Peyer's patch (tissue), 4 donors: Measurements from ENCODE around the gene PHACTR1. TPM values are rescaled to one million over a fixed set of nuclear protein-coding genes. Genes with fewer than 3 reads are reported as not detected.

ENCODE experiments used
- DNase-seq, 3 donors: peaks; one replicate each; pipeline ENCODE4 v3.0.0-alpha.2; 2017 to 2019
- H3K27ac ChIP-seq, 4 donors: fragments of 200-600 bp; sonication (generic); one replicate each; pipeline ENCODE4 v1.5.1; 2016 to 2019
- H3K27me3 ChIP-seq, 2 donors: fragments of 200-600 bp; sonication (generic); one replicate each; pipeline ENCODE4 v1.5.1; 2019
- H3K36me3 ChIP-seq, 3 donors: fragments of 200-600 bp; sonication (generic); one replicate each; pipeline ENCODE4 v1.5.1; 2016 to 2019
- H3K4me1 ChIP-seq, 4 donors: fragments of 200-600 bp; sonication (generic); one replicate each; pipeline ENCODE4 v1.5.1; 2016 to 2019
- H3K4me3 ChIP-seq, 4 donors: fragments of 200-600 bp; sonication (generic); 1 replicate in 3 of 4; 2 replicates in 1 of 4; pipeline ENCODE4 v1.5.1; 2016 to 2019; ENCODE audit warnings: mild to moderate bottlenecking in 1 of 4
- H3K9me3 ChIP-seq, 4 donors: fragments of 200-600 bp; sonication (generic); one replicate each; pipeline ENCODE4 v1.5.1; 2016 to 2019; ENCODE audit warnings: mild to moderate bottlenecking in 1 of 4
- POLR2A ChIP-seq, 2 donors: fragments of 450-650 bp; IDR thresholded peaks; one replicate each; pipeline ENCODE4 v1.5.1; 2017; ENCODE audit warnings: antibody characterized with exemption in 2 of 2, mild to moderate bottlenecking in 2 of 2, moderate library complexity in 2 of 2
- total RNA-seq, 4 donors: library from RNA; depleted of rRNA; stranded (reverse); fragments of >200 nt; gene quantifications; one replicate each; pipeline ENCODE4 v1.1.0, GENCODE V29; 2016
- TF ChIP-seq, protein P1 (sequence below), 6 experiments: fragments of 450-650 bp in 4 of 6; fragments of 200-600 bp in 2 of 6; sonication (generic) in 1 of 6; IDR thresholded peaks; one replicate each; pipeline ENCODE4 v1.5.1; 2017 to 2019; ENCODE audit warnings: antibody characterized with exemption in 6 of 6, mild to moderate bottlenecking in 3 of 6, moderate library complexity in 1 of 6

PHACTR1 gene
- total RNA-seq, 4 donors from 2014 or later, result 0.35 to 19.0 (median 1.7) TPM

- Histone ChIP-seq H3K4me1 (no peaks in the 10 kb centered on the region), H3K9me3 (no peaks in the 10 kb centered on the region), H3K27me3 (peaks cover 0 to 15% of the 10 kb centered on the region in 2 donors), H3K36me3 (no peaks in the 10 kb centered on the region), H3K4me3 (no peak overlapping the region), H3K27ac (no peak overlapping the region)
- TF ChIP-seq POLR2A (IDR thresholded peaks at IDR 0.05), result no peak
- TF ChIP-seq, protein P1, sequence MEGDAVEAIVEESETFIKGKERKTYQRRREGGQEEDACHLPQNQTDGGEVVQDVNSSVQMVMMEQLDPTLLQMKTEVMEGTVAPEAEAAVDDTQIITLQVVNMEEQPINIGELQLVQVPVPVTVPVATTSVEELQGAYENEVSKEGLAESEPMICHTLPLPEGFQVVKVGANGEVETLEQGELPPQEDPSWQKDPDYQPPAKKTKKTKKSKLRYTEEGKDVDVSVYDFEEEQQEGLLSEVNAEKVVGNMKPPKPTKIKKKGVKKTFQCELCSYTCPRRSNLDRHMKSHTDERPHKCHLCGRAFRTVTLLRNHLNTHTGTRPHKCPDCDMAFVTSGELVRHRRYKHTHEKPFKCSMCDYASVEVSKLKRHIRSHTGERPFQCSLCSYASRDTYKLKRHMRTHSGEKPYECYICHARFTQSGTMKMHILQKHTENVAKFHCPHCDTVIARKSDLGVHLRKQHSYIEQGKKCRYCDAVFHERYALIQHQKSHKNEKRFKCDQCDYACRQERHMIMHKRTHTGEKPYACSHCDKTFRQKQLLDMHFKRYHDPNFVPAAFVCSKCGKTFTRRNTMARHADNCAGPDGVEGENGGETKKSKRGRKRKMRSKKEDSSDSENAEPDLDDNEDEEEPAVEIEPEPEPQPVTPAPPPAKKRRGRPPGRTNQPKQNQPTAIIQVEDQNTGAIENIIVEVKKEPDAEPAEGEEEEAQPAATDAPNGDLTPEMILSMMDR (IDR thresholded peaks at IDR 0.05), result no peak
- no peak for DNase-seq
Measured at GRCh38 chr6:12750416-12750815, 33.8 kb downstream of the PHACTR1 start.

DNA sequence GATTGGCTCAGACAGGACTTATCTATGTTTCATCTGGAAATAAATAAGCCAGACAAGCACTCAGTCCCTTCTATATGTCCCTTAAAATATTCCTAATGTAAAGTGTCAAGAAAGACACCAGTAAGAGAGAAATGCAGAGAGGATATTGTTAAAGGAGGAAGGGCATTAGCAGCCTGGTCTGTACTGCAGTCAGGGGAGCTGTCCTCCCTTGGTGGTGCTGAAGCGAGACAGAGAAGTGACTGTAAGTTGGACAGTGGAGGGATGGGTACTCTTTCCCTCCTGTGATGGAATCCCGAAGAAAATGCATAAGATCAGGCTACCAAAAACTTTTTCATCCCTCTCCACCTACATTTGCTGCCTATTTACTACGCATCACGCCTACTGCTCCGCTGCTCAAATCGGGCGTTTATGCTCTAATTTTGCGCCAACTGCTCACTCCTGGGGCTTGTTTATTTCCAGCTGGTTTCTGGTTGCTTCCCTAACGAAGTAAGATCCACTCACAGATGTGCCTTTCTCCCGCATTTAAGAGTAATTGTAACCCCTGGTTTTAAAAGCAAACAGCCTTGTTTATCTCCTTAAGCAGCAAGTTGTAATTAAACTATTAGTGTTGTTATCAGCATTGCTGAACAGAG is 35.2 kb downstream of the PHACTR1 start:
- H3K4me1 ChIP-seq, result no peaks in the 10 kb centered on the region
- H3K27me3 ChIP-seq, result peaks cover 0 to 15% of the 10 kb centered on the region in 2 donors
- H3K36me3 ChIP-seq, result no peaks in the 10 kb centered on the region
- no peak overlapping the region for H3K27ac ChIP-seq
- no peaks in the 10 kb centered on the region for H3K9me3 ChIP-seq
- TF ChIP-seq, protein P1 (IDR thresholded peaks at IDR 0.05), result no peak
- no peak for TF ChIP-seq POLR2A (IDR thresholded peaks at IDR 0.05)
- peak in 1 of 3 donors; percentile 55 for DNase-seq
- no peak overlapping the region for H3K4me3 ChIP-seq

GRCh38 chr6:12753036-12753435 is 36.5 kb downstream of the PHACTR1 start:
- peaks cover 0 to 15% of the 10 kb centered on the region in 2 donors for H3K27me3 ChIP-seq
- no peaks in the 10 kb centered on the region for H3K36me3 ChIP-seq
- H3K4me1 ChIP-seq, result no peaks in the 10 kb centered on the region
- H3K4me3 ChIP-seq, result no peak overlapping the region
- no peaks in the 10 kb centered on the region for H3K9me3 ChIP-seq
- no peak for DNase-seq
- TF ChIP-seq POLR2A (IDR thresholded peaks at IDR 0.05), result no peak
- TF ChIP-seq, protein P1 (IDR thresholded peaks at IDR 0.05), result no peak
- no peak overlapping the region for H3K27ac ChIP-seq

- Histone ChIP-seq H3K27ac (no peak overlapping the region), H3K36me3 (no peaks in the 10 kb centered on the region), H3K27me3 (no peaks in the 10 kb centered on the region), H3K4me3 (no peak overlapping the region), H3K4me1 (no peaks in the 10 kb centered on the region), H3K9me3 (no peaks in the 10 kb centered on the region)
- no peak for DNase-seq
- TF ChIP-seq, protein P1 (IDR thresholded peaks at IDR 0.05), result no peak
- TF ChIP-seq POLR2A (IDR thresholded peaks at IDR 0.05), result no peak
Measured at GRCh38 chr6:12760226-12760625, 43.7 kb downstream of the PHACTR1 start.

DNA sequence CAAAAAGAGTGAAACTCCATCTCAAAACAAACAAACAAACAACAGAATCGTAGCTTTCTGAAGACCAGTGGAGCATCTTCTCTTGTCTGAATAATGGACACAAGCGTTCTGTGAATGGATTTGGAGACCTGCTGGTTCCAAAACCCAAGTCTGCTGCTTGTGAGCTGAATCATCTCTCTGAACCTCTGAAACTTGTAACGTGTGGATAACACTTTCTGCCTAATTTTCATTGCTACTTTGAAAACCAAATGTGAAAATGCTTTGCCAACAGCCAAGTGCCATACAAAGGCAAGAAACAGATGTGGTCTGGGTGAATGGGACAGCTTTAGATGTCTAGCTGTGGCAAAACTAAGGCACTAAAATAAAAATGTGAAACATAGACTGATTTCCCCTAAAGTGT is 44.3 kb downstream of the PHACTR1 start:
- Histone ChIP-seq H3K4me1 (no peaks in the 10 kb centered on the region), H3K4me3 (no peak overlapping the region), H3K9me3 (no peaks in the 10 kb centered on the region), H3K27ac (no peak overlapping the region), H3K27me3 (no peaks in the 10 kb centered on the region), H3K36me3 (no peaks in the 10 kb centered on the region)
- TF ChIP-seq POLR2A (IDR thresholded peaks at IDR 0.05), result no peak
- TF ChIP-seq, protein P1 (IDR thresholded peaks at IDR 0.05), result no peak
- DNase-seq, result no peak
